Upper lobe of right lung (tissue), 1 donor: Measurements from ENCODE around the gene NDST1. TPM values are rescaled to one million over a fixed set of nuclear protein-coding genes. Genes with fewer than 3 reads are reported as not detected.

Experiments
- ATAC-seq: fragments of 200-7000 bp; cut with Tn5 transposase; one replicate; pipeline ENCODE4 v1.9.1; 2020; ENCODE audit warnings: mild to moderate bottlenecking, moderate library complexity
- DNase-seq: peaks from one replicate; pipeline ENCODE4 v3.0.0-alpha.2; 2020
- H3K27ac ChIP-seq: fragments of 200-600 bp; one replicate; pipeline ENCODE4 v1.8.0; 2022
- H3K27me3 ChIP-seq: fragments of 200-600 bp; one replicate; pipeline ENCODE4 v1.8.0; 2022; ENCODE audit warnings: mild to moderate bottlenecking
- H3K36me3 ChIP-seq: fragments of 200-600 bp; one replicate; pipeline ENCODE4 v1.8.0; 2022
- H3K4me1 ChIP-seq: fragments of 200-600 bp; one replicate; pipeline ENCODE4 v1.8.0; 2022
- H3K4me3 ChIP-seq: fragments of 200-600 bp; one replicate; pipeline ENCODE4 v1.8.0; 2022; ENCODE audit warnings: mild to moderate bottlenecking
- H3K9me3 ChIP-seq: fragments of 200-600 bp; one replicate; pipeline ENCODE4 v1.8.0; 2022
- intact Hi-C: fragments of 100-400 bp; cut with DNase I; formaldehyde crosslinking; loops from one replicate; pipeline ENCODE4 v1.11.0; 2022
- total RNA-seq: library from RNA; stranded (reverse); fragmentation: NEBNext Ultra II Directional; extraction: Animal tissue kit (Norgen Biotek cat#: 25700); gene quantifications from one replicate; pipeline ENCODE4 v1.2.1, GENCODE V29; 2021
- TF ChIP-seq, protein P1 (sequence below): fragments of 200-600 bp; IDR thresholded peaks from one replicate; pipeline ENCODE4 v1.8.0; 2022; ENCODE audit warnings: antibody characterized with exemption
- donor health status: DM: no; HTN: yes; CAD: no; lungs with severe emphysema.

The NDST1 gene
- total RNA-seq, 1 donor from 2014 or later, result 143 TPM

DNA sequence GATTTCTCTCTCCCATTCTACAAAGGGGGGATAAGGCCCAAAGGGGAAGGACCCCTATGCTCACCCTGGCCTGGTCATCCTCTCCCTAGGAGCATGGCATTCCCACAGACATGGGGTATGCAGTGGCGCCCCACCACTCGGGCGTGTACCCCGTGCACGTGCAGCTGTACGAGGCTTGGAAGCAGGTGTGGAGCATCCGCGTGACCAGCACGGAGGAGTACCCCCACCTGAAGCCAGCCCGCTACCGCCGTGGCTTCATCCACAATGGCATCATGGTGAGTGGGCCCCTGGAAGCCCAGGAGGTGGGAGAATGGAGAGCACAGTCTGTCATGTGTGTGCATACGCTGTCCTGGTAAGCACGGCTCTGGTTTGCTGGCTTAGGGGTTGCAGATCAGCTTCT lies 27.7 kb downstream of the NDST1 start:
- intact Hi-C loops, result no loop called here
- no peaks in the 10 kb centered on the region for H3K9me3 ChIP-seq
- peaks cover 90% of the 10 kb centered on the region for H3K36me3 ChIP-seq
- TF ChIP-seq, protein P1, sequence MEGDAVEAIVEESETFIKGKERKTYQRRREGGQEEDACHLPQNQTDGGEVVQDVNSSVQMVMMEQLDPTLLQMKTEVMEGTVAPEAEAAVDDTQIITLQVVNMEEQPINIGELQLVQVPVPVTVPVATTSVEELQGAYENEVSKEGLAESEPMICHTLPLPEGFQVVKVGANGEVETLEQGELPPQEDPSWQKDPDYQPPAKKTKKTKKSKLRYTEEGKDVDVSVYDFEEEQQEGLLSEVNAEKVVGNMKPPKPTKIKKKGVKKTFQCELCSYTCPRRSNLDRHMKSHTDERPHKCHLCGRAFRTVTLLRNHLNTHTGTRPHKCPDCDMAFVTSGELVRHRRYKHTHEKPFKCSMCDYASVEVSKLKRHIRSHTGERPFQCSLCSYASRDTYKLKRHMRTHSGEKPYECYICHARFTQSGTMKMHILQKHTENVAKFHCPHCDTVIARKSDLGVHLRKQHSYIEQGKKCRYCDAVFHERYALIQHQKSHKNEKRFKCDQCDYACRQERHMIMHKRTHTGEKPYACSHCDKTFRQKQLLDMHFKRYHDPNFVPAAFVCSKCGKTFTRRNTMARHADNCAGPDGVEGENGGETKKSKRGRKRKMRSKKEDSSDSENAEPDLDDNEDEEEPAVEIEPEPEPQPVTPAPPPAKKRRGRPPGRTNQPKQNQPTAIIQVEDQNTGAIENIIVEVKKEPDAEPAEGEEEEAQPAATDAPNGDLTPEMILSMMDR, result no peak
- no peak overlapping the region for H3K27ac ChIP-seq
- H3K4me1 ChIP-seq, result peaks cover 5% of the 10 kb centered on the region
- no peak overlapping the region for H3K4me3 ChIP-seq
- ATAC-seq, result no peak
- no peaks in the 10 kb centered on the region for H3K27me3 ChIP-seq
- DNase-seq, result no peak

DNA sequence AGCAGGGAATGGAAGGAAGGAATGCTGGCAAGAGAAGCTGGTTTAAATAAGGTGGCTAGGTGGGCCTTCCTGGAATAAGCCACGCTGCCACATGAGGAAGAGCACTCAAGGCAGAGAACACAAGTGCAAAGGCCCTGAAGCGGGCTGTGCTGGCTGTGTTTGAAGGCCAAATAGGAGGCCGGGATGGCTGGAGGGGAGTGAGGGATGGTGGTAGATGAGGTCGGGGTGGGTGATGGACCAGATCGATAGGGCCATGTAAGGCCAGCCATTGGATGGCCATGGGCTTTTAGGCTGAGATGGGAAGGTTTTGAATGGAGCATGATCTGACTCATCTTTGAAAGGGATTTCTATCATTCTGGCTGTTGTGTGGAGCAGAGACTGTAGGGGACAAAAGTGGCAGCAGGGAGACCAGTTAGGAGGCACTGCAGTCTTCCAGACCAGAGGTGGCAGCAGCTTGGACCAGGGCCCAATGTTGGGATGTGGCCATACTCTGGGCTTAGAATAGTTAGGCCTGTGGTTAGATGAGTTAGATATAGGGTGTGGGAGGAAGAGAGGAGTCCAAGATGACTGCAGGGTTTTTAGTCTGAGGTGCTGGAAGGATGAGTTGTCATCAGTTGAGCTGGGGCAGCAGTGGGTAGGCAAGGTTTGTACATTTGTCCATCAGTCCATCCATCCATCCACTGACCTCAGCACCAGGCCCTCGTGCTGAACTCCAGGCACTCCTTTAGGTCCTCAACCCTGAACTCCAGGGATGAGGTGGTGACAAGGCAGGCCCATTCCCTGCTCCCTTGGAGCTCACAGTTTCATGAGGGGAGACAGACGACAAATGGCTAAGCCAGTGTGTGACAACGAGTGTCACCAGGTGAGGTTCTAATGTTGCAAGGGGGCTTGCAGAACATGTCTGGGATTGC lies 30.3 kb downstream of the NDST1 start:
- Histone ChIP-seq H3K9me3 (no peaks in the 10 kb centered on the region), H3K4me1 (peaks cover 28% of the 10 kb centered on the region), H3K36me3 (peaks cover 86% of the 10 kb centered on the region), H3K27ac (no peak overlapping the region), H3K4me3 (no peak overlapping the region), H3K27me3 (no peaks in the 10 kb centered on the region)
- intact Hi-C loops, result no loop called here
- TF ChIP-seq, protein P1, result no peak
- ATAC-seq, result no peak
- no peak for DNase-seq

DNA sequence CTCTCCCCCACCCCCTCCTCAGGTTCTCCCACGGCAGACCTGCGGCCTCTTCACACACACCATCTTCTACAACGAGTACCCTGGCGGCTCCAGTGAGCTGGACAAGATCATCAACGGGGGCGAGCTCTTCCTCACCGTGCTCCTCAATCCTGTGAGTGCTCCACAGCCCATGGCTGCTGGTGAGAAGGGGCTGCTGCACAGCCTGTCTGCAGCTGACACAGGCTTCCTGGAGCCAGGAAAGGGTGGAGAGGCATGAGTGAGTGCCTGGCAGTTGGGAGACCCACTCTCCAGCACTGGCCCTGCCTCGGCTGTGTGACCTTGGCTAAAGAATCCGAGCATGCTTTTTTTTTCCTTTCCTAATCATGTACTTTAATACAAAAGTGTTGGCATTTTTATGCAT lies 31.3 kb downstream of the NDST1 start:
- Histone ChIP-seq H3K27ac (no peak overlapping the region), H3K36me3 (peaks cover 78% of the 10 kb centered on the region), H3K4me1 (peaks cover 36% of the 10 kb centered on the region), H3K9me3 (no peaks in the 10 kb centered on the region), H3K4me3 (no peak overlapping the region), H3K27me3 (no peaks in the 10 kb centered on the region)
- intact Hi-C loops, result no loop called here
- ATAC-seq (no peak), DNase-seq (no peak)
- TF ChIP-seq, protein P1, result no peak

DNA sequence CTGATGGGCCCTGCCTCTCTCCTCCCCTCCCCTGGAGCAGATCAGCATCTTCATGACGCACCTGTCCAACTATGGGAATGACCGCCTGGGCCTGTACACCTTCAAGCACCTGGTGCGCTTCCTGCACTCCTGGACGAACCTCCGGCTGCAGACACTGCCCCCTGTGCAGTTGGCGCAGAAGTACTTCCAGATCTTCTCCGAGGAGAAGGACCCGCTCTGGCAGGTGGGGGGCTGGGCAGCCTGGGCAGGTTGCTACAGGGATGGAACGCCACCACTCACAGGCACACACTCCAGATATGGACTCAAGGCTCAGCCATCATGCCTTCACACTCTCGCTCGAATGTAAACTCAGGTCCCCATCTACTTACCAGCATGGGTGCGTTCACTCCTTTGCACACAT lies 32.1 kb downstream of the NDST1 start:
- Histone ChIP-seq H3K36me3 (peaks cover 71% of the 10 kb centered on the region), H3K27me3 (no peaks in the 10 kb centered on the region), H3K4me1 (peaks cover 36% of the 10 kb centered on the region), H3K9me3 (no peaks in the 10 kb centered on the region), H3K27ac (no peak overlapping the region), H3K4me3 (no peak overlapping the region)
- ATAC-seq (no peak), DNase-seq (no peak)
- TF ChIP-seq, protein P1, result no peak
- intact Hi-C loops, result loop anchor here (5.0 kb wide), 1 partner anchor 83 kb away; no protein-coding TSS in a partner anchor

DNA sequence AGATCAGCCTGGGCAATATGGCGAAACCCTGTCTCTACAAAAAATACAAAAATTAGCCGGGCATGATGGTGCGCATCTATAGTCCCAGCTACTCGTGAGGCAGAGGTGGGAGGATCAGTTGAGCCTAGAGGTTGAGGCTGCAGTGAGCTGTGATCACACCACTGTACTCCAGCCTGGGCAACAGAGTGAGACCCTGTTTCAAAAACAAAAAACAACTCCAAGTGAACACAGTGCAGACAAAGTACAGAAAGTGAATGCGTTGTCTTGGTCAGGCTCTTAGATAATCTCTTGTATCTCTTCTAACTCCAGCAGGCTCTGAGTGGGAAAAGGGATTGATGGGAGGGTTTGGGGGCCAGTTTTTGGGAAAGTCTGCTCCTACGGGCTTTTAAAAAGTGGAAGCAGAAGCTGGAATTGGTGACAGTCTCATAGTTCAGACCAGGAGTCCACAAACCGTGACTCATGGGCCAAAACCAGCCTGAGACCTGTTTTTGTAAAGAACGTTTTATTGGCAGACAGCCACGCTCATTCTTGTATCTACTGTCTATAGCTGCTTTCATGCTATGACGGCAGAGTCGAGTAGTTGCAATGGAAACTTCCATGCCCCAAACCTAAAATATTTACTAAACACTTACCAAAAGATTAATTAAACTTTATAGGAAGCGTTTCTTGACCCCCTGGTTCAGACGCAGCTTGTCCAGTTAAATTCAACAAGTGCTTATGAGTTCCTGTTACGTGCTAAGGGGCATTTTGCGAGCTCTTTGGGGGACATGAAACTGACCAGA lies 32.9 kb downstream of the NDST1 start:
- Histone ChIP-seq H3K4me1 (peaks cover 36% of the 10 kb centered on the region), H3K9me3 (no peaks in the 10 kb centered on the region), H3K4me3 (no peak overlapping the region), H3K27me3 (no peaks in the 10 kb centered on the region), H3K36me3 (peaks cover 71% of the 10 kb centered on the region), H3K27ac (peak overlapping the region; percentile 56)
- intact Hi-C loops, result loop anchor here (5.0 kb wide), 1 partner anchor 84 kb away; no protein-coding TSS in a partner anchor
- ATAC-seq, result peak; percentile 34
- no peak for DNase-seq
- TF ChIP-seq, protein P1, result no peak
